ENCODE measurements around the gene CPE. TPM values are rescaled to one million over a fixed set of nuclear protein-coding genes. Genes with fewer than 3 reads are reported as not detected.

The CPE gene
- total RNA-seq, 2 donors from 2014 or later, result 395 to 458 TPM

- Histone ChIP-seq H3K27ac (no peak overlapping the region), H3K27me3 (replicated peaks; ENCODE audit: insufficient read depth) (no peaks in the 10 kb centered on the region), H3K36me3 (no peaks in the 10 kb centered on the region), H3K4me1 (ENCODE audit: control insufficient read depth in 1 of 2, low read depth in 2 of 2) (peaks cover 3 to 13% of the 10 kb centered on the region in 2 donors), H3K9me3 (no peaks in the 10 kb centered on the region), H3K4me3 (no peak overlapping the region)
- ATAC-seq (ENCODE audit: insufficient number of reproducible peaks, low FRiP score, low read depth), result no peak
- no peak for TF ChIP-seq CTCF (IDR thresholded peaks at IDR 0.05)
- DNase-seq (ENCODE audit: low spot score), result no peak
Observed at GRCh38 chr4:165398570-165398969, 19.8 kb downstream of the CPE start.

- Histone ChIP-seq H3K9me3 (no peaks in the 10 kb centered on the region), H3K27me3 (replicated peaks; ENCODE audit: insufficient read depth) (no peaks in the 10 kb centered on the region), H3K4me3 (no peak overlapping the region), H3K36me3 (no peaks in the 10 kb centered on the region), H3K4me1 (ENCODE audit: control insufficient read depth in 1 of 2, low read depth in 2 of 2) (no peaks in the 10 kb centered on the region), H3K27ac (no peak overlapping the region)
- DNase-seq (ENCODE audit: low spot score), result no peak
- no peak for TF ChIP-seq CTCF (IDR thresholded peaks at IDR 0.05)
- ATAC-seq (ENCODE audit: insufficient number of reproducible peaks, low FRiP score, low read depth), result no peak
Observed at GRCh38 chr4:165402375-165402774, 23.6 kb downstream of the CPE start.

- no peak overlapping the region for H3K4me3 ChIP-seq
- no peaks in the 10 kb centered on the region for H3K27me3 ChIP-seq (replicated peaks; ENCODE audit: insufficient read depth)
- DNase-seq (ENCODE audit: low spot score), result no peak
- TF ChIP-seq CTCF (IDR thresholded peaks at IDR 0.05), result no peak
- no peaks in the 10 kb centered on the region for H3K36me3 ChIP-seq
- H3K9me3 ChIP-seq, result no peaks in the 10 kb centered on the region
- ATAC-seq (ENCODE audit: insufficient number of reproducible peaks, low FRiP score, low read depth), result no peak
- H3K4me1 ChIP-seq (ENCODE audit: control insufficient read depth in 1 of 2, low read depth in 2 of 2), result no peaks in the 10 kb centered on the region
- no peak overlapping the region for H3K27ac ChIP-seq
Observed at GRCh38 chr4:165403048-165403447, 24.2 kb downstream of the CPE start.

GRCh38 chr4:165403637-165404036, 24.8 kb downstream of the CPE start:
- ATAC-seq (ENCODE audit: insufficient number of reproducible peaks, low FRiP score, low read depth) (no peak), DNase-seq (ENCODE audit: low spot score) (no peak)
- no peaks in the 10 kb centered on the region for H3K36me3 ChIP-seq
- no peaks in the 10 kb centered on the region for H3K9me3 ChIP-seq
- no peak overlapping the region for H3K27ac ChIP-seq
- TF ChIP-seq CTCF (IDR thresholded peaks at IDR 0.05), result no peak
- no peak overlapping the region for H3K4me3 ChIP-seq
- H3K4me1 ChIP-seq (ENCODE audit: control insufficient read depth in 1 of 2, low read depth in 2 of 2), result no peaks in the 10 kb centered on the region
- H3K27me3 ChIP-seq (replicated peaks; ENCODE audit: insufficient read depth), result no peaks in the 10 kb centered on the region

GRCh38 chr4:165404080-165404479, 25.3 kb downstream of the CPE start:
- ATAC-seq (ENCODE audit: insufficient number of reproducible peaks, low FRiP score, low read depth) (no peak), DNase-seq (ENCODE audit: low spot score) (no peak)
- no peak for TF ChIP-seq CTCF (IDR thresholded peaks at IDR 0.05)
- H3K36me3 ChIP-seq, result no peaks in the 10 kb centered on the region
- no peaks in the 10 kb centered on the region for H3K4me1 ChIP-seq (ENCODE audit: control insufficient read depth in 1 of 2, low read depth in 2 of 2)
- H3K4me3 ChIP-seq, result no peak overlapping the region
- no peaks in the 10 kb centered on the region for H3K27me3 ChIP-seq (replicated peaks; ENCODE audit: insufficient read depth)
- H3K27ac ChIP-seq, result no peak overlapping the region
- no peaks in the 10 kb centered on the region for H3K9me3 ChIP-seq
